ENCODE data around the gene DGKH. TPM values are rescaled to one million over a fixed set of nuclear protein-coding genes. Genes with fewer than 3 reads are reported as not detected.

The DGKH gene
- total RNA-seq, 1 experiment from 2014 or later = 9.2 TPM

- CTCF ChIA-PET = no interaction called here
- Histone ChIP-seq H3K9me3 (ENCODE audit: control insufficient read depth in 1 of 2, insufficient read depth in 1 of 2, low read depth in 1 of 2, low read length in 2 of 2) (peaks cover 0 to 4% of the 10 kb centered on the region in 2 experiments; a peak in 2 of 4 replicates), H3K36me3 (ENCODE audit: control insufficient read depth in 1 of 2, insufficient read depth in 2 of 2, low read length in 2 of 2) (no peaks in the 10 kb centered on the region), H3K79me2 (ENCODE audit: insufficient read depth, low read length) (peaks cover 8% of the 10 kb centered on the region), H3K9me2 (ENCODE audit: insufficient read depth) (no peaks in the 10 kb centered on the region), H3K4me1 (ENCODE audit: control insufficient read depth in 1 of 2, insufficient read depth in 2 of 2, low read length in 2 of 2) (peaks cover 6 to 20% of the 10 kb centered on the region in 2 experiments; a peak in 3 of 4 replicates), H3K27me3 (ENCODE audit: insufficient read depth, low read length) (no peaks in the 10 kb centered on the region), H2AFZ (ENCODE audit: low read depth, low read length, poor library complexity, severe bottlenecking) (no peak overlapping the region), H3K27ac (ENCODE audit: low read depth, low read length) (peak overlapping the region; percentile 72), H3K9ac (ENCODE audit: low read length) (peak overlapping the region; percentile 62), H4K20me1 (ENCODE audit: insufficient read depth) (no peaks in the 10 kb centered on the region), H3K4me2 (ENCODE audit: low read length) (peak overlapping the region; percentile 82), H3K4me3 (replicated peaks in 1 of 2; ENCODE audit: low read depth in 1 of 2, low read length in 2 of 2) (peak overlapping the region; percentile 56 to 65)
- POLR2A ChIA-PET = no interaction called here
- no peak for TF ChIP-seq POLR2A (IDR thresholded peaks at IDR 0.05; ENCODE audit: borderline replicate concordance, extremely low read depth, insufficient read depth, insufficient read length)
- TF ChIP-seq TCF7L2 (IDR thresholded peaks at IDR 0.05; ENCODE audit: borderline replicate concordance, extremely low read depth, insufficient read depth, insufficient read length) = no peak
- no peak for TF ChIP-seq CEBPB (IDR thresholded peaks at IDR 0.05; ENCODE audit: low read depth)
- TF ChIP-seq ZBTB33 (IDR thresholded peaks at IDR 0.05; ENCODE audit: extremely low read depth, insufficient replicate concordance, low read length) = no peak
- no peak for TF ChIP-seq EZH2phosphoT487 (IDR thresholded peaks at IDR 0.05; ENCODE audit: borderline replicate concordance)
- TF ChIP-seq RAD21 (IDR thresholded peaks at IDR 0.05; ENCODE audit: low read depth) = no peak
- TF ChIP-seq REST (IDR thresholded peaks at IDR 0.05; ENCODE audit: low read depth) = no peak
- no peak for TF ChIP-seq ELF1 (IDR thresholded peaks at IDR 0.05; ENCODE audit: borderline replicate concordance, low read depth)
- no peak for TF ChIP-seq ZNF274 (IDR thresholded peaks at IDR 0.05; ENCODE audit: low read depth, low read length)
- TF ChIP-seq SRF (IDR thresholded peaks at IDR 0.05; ENCODE audit: low read depth) = no peak
- no peak for TF ChIP-seq POLR2AphosphoS5 (IDR thresholded peaks at IDR 0.05; ENCODE audit: low read depth, low read length)
- no peak for TF ChIP-seq CBX3 (IDR thresholded peaks at IDR 0.05; ENCODE audit: low read depth)
- intact Hi-C loops (cut with micrococcal nuclease) = no loop called here
- DNase-seq (ENCODE audit: low read depth, low spot score) (peak; percentile 10), ATAC-seq (peak; percentile 15)
- BruUV-seq (replicated peaks) = TSS peak; percentile 67
- RAD21 ChIA-PET (ENCODE audit: low non-redundant PET in 1 of 2, low total read pairs in 2 of 2, uncharacterized antibody in 2 of 2, unreplicated experiment in 2 of 2) = no interaction called here
These were observed 8.9 kb upstream of the DGKH start for GRCh38 chr13:42039457-42039945.

Data from HCT116 (cell line).